ENCODE data around the gene CNTF.

Gene CNTF

GRCh38 chr11:58606930-58607714 lies 15.3 kb upstream of the CNTF start:
- DNase-seq: no peak

DNA sequence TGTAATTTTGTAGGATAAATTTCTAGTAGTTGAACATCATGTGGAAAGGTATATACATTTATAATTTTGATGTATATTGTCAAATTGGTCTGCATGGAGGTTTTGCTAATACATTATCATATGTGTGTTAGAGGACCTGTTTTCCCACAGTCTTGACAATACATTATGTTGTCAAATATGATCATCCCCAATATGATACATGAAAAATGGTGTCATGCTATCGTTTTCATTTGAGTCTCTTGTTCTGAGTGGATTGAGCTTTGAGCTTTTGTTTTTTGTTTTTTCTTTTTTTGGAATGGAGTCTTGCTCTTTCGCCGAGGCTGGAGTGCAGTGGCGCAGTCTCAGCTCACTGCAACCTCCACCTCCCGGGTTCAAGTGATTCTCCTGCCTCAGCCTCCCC lies 14.1 kb upstream of the CNTF start:
- no peak for DNase-seq

DNA sequence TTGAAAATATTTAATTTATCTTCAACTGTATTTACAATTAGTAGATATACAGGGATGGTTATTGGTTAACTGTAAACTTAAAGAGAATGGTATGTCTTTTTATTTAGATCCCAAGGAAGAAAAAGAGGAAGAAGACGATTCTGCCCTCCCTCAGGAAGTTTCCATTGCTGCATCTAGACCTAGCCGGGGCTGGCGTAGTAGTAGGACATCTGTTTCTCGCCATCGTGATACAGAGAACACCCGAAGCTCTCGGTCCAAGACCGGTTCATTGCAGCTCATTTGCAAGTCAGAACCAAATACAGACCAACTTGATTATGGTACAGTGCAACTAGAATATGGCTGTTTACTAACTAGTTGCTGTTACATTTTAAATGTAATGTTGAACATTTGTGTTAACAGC lies 12.7 kb upstream of the CNTF start:
- no peak for DNase-seq

GRCh38 chr11:58613228-58613627 lies 9.2 kb upstream of the CNTF start:
- DNase-seq: no peak

DNA sequence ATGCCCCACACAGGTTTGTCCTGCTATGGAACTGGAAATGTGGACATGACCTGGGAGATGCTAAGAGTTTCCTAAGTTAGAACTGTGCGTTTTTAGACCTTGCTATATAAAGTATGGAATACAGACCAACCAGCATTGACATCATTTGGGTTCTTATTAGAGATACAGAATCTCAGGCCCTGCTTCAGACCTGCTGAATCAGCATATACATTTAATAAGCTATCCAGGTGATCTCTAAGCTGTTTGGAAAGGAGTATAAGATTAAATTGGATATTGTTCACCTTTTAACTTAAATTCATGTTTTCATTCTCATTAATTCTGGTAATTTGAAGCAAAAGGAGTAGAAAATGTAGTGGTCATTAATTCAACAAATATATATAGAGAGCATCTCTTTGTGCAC lies 6.9 kb upstream of the CNTF start:
- no peak for DNase-seq

DNA sequence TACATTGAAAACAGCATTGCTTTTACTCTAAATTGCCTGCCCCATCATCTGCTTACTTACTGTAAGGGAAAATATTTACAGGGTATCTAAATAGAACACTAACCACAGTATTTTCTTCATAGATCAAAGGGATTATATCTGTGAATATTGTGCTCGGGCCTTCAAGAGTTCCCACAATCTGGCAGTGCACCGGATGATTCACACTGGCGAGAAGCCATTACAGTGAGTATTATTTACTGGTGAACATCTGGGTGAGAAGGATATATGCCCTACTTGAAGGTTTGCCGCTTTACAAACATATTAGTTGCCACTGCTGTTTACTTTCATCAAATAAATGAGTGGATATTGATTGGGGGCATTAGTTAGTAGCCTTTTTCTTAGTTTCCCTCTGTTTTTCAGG lies 5.9 kb upstream of the CNTF start:
- peak; percentile 56 for DNase-seq

- DNase-seq: peak; percentile 57
Observed at GRCh38 chr11:58617976-58618557, 4.4 kb upstream of the CNTF start.

DNA sequence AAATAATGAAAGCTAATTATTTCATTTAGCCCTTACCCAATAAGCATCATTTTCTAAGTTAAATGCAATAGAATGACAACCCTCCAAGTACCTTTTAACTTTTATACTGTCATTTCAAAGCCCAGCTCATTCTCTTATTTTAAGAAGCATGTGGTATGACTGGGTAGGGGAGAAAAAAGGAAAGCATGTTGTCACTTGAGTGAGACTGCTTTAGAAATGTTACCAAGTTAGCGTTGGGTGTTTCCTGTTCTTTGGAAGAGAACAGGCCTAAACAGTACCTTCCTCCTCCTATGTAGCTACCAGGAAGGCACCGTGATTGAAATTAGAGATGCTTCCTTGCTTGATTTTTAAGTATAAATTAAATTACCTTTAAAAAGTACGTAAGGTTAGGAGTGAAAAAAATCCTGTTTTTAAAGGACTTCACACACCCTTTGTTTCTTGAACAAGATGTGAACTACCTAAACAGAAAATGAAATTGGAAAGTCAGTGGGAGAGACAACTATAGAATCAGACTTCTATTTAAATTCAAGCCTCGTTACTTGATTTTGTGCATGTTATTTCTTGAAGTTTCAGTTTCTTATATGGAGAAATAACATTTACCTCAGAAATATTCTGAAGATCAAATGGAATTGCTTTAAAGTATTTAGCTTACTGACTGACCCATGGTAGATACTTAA lies 741 bp upstream of the CNTF start:
- no peak for DNase-seq

- no peak for DNase-seq
Observed at GRCh38 chr11:58625086-58625485, 2.6 kb downstream of the CNTF start.

GRCh38 chr11:58625826-58626460 lies 3.5 kb downstream of the CNTF start:
- DNase-seq: no peak

DNA sequence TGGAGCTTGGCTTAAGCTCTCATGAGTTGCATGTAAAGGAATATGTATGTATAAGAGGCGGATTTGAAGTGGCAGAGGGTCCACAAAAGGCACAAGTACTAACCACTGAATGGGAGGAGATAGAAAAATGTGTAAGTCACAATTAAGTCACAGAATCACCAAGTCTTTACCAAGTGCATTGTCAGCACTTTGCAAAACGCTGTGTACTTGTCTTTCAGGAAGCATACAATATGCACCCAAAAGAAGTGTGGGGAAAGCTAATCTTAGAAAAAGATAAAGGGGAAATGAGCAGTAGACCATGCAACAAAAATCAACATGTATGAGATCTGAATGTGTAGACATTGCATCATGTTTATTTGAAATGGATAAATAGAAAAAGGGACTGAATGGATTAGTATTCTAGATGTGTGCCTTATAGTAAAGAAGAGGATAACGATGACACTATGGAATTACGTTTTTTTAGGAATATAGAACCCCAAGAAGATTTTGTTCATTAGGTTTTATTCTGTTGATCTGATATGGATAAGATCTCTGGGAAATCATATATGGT lies 4.5 kb downstream of the CNTF start:
- no peak for DNase-seq

GRCh38 chr11:58628446-58628845 lies 6.0 kb downstream of the CNTF start:
- DNase-seq: no peak

DNA sequence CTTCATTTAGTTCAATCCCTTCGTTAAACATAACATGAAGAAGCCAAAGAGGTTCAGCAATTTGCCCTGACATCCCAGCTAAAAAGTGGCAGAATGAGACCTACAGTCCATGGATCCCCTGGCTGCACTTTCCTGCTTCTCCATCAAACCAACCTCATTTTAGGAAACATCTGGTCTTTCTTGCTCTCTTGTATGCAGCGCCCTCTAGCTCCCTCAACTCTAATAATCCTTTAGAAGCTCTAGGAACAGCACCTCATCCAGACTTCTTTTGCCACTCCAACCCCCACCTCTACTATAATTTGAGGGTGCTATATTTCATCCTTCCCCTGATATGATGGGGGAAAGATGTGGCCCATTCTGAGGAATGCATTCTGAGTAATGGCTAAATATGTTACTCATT lies 7.4 kb downstream of the CNTF start:
- peak; percentile 77 for DNase-seq

GRCh38 chr11:58631378-58631777 lies 8.9 kb downstream of the CNTF start:
- no peak for DNase-seq

DNA sequence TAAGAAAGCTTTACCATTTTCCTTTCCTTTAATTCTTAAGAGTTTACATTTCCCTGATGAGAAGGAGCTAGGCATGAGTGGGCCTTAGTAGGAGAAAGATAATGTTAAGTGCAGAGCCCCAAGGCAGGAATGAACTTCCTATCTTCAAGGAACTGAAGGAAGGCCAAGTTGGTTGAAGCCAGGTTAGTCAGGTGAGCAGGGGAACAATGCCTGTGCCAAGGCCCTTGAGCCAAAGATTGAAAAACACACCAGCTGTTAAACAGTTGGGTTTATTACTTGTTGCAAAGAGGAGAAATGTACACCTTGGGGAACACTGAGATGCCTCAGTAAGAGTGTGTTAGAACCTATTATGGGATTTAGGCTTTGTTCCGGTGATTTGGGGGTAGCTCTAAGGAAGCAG lies 10.0 kb downstream of the CNTF start:
- no peak for DNase-seq

DNA sequence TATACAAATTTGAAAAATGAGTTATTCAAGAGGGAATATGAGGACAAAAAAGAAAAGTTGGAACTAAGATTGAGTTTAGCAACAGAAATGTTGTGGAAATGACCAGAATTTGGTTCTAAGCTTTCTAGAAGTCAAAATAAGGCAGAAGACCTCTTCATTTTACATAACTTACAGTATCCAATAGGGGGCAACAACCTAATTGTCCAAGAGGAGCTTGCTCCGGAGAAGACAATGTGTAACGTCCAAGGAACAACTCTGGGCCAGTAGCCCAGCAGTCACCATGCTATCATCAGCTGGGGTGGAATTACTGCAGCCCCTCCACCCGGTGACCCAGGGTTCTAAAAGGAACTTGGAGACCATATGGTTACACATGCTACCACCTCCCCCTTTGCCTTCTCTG lies 14.1 kb downstream of the CNTF start:
- DNase-seq: peak; percentile 24

GRCh38 chr11:58637371-58637770 lies 14.9 kb downstream of the CNTF start:
- DNase-seq: no peak

DNA sequence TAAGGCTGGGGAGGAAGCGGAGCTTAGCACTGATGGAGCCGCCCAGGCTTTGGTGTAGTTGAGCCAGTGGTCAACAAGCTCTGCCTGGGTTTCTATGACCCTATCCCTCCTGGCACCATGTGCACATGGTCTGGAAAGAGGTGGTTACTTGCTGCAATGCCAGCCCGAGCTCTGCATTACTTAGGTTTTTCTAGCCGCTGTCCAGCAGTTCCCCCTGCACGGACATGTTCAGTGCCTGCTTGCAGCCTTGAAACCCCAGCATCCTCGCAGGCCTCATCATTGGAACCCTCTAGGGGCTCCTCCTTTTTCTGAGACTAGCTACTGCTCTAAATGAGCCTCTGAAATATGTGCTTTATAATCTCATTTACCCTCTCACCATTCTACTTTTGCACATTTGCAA lies 16.6 kb downstream of the CNTF start:
- DNase-seq: no peak

GRCh38 chr11:58639669-58640068 lies 17.2 kb downstream of the CNTF start:
- DNase-seq: no peak

DNA sequence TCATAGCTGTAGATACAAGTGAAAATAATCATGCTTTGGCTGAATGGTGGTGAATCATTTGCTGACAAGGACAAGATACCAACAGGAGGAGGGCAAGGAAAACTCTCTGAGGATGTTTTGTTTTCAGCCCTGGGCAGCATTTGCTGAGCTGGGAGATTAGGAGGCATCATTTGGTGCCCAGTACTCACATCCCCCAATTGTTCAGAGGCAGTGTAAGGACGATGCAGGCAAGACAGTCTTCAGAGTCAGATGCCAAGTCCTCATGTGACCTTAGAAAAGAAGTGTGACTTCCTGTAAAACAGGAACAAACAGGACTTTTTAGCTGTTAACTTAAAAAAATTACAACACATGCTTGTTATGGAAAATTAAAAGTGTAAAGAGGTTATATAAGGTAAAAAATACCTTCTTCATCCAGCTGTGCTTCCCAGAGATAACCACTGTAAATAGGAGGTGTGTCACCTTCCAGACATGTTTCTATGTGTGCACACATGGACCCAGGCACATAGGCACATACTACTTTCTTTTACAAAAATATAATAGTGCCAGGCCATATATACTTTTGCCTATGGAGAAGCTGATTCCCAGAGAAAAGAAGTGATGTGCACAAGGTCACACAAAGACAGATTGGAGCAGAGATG lies 18.0 kb downstream of the CNTF start:
- peak; percentile 19 for DNase-seq

DNA sequence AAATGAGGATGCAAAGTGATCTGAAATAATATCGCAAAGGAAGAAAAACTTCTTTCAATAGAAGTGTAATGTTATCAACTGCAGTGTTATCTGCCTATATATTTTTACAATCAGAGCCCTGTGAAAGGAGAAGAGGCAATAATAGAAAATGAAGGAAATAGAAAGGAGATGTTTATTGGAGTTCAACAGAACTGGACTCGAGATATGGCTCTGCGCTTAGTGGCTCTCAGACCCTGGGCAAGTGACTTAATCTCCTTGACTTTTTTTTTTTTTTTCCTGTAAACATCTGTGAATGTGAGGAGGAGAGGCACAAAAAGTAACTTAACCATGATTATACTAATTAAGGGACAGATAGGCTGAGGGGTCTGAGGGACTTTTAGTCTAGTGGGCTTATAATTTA lies 18.9 kb downstream of the CNTF start:
- DNase-seq: no peak

- no peak for DNase-seq
Observed at GRCh38 chr11:58641803-58642581, 19.5 kb downstream of the CNTF start.

Data from hematopoietic multipotent progenitor cell treated with erythropoietin and hydrocortisone succinate and interleukin-3 and kit ligand, for 6 days (in vitro differentiated cells).